SK-N-SH treated with all-trans-retinoic acid at 6 μM for 48 hours (cell line): ENCODE measurements around the gene TNS3.

Source experiments
- ATAC-seq: fragments of 200-7000 bp; cut with Tn5 transposase; 3 replicates; pipeline ENCODE4 v1.9.1; 2020; ENCODE audit warnings: mild to moderate bottlenecking, moderate library complexity
- ARNTL ChIP-seq: fragments of 450-650 bp; formaldehyde crosslinking; IDR thresholded peaks from 2 replicates; pipeline ENCODE4 v1.5.0; 2020; ENCODE audit warnings: low read depth, mild to moderate bottlenecking, moderate library complexity, borderline replicate concordance
- BACH2 ChIP-seq: fragments of 250-450 bp; sonication (Bioruptor Pico); IDR thresholded peaks from 2 replicates; pipeline ENCODE4 v1.9.0; 2021; ENCODE audit warnings: mild to moderate bottlenecking, borderline replicate concordance
- CSDC2 ChIP-seq: fragments of 250-450 bp; sonication (Bioruptor Pico); IDR thresholded peaks from 2 replicates; pipeline ENCODE4 v1.5.0; 2020; ENCODE audit warnings: mild to moderate bottlenecking, moderate library complexity
- GLIS3 ChIP-seq: fragments of 250-450 bp; sonication (Bioruptor Pico); IDR thresholded peaks from 2 replicates; pipeline ENCODE4 v1.5.0; 2020; ENCODE audit warnings: mild to moderate bottlenecking, moderate library complexity
- ISL1 ChIP-seq: fragments of 250-450 bp; sonication (Bioruptor Pico); IDR thresholded peaks from 2 replicates; pipeline ENCODE4 v2.1.2; 2022; ENCODE audit warnings: mild to moderate bottlenecking, moderate library complexity
- RARB ChIP-seq: fragments of 250-450 bp; sonication (Bioruptor Pico); IDR thresholded peaks from 2 replicates; pipeline ENCODE4 v1.8.0; 2021; ENCODE audit warnings: mild to moderate bottlenecking, moderate library complexity
- SNAI2 ChIP-seq: fragments of 250-450 bp; sonication (Bioruptor Pico); IDR thresholded peaks from 2 replicates; pipeline ENCODE4 v1.5.0; 2020; ENCODE audit warnings: mild to moderate bottlenecking, moderate library complexity
- TCF4 ChIP-seq: fragments of 250-450 bp; sonication (Bioruptor Pico); IDR thresholded peaks from 2 replicates; pipeline ENCODE4 v1.8.0; 2021; ENCODE audit warnings: mild to moderate bottlenecking, moderate library complexity, borderline replicate concordance
- TOX ChIP-seq: fragments of 250-450 bp; sonication (Bioruptor Pico); IDR thresholded peaks from 2 replicates; pipeline ENCODE4 v1.8.0; 2021; ENCODE audit warnings: mild to moderate bottlenecking, moderate library complexity, borderline replicate concordance
- ZC3H10 ChIP-seq: fragments of 250-450 bp; sonication (Bioruptor Pico); IDR thresholded peaks from 2 replicates; pipeline ENCODE4 v1.5.1; 2021; ENCODE audit warnings: mild to moderate bottlenecking, moderate library complexity
- ZFP30 ChIP-seq: fragments of 450-650 bp; formaldehyde crosslinking; IDR thresholded peaks from 2 replicates; pipeline ENCODE4 v1.5.0; 2022; ENCODE audit warnings: mild to moderate bottlenecking, moderate library complexity
- ZNF8 ChIP-seq: fragments of 450-650 bp; formaldehyde crosslinking; IDR thresholded peaks from 2 replicates; pipeline ENCODE4 v1.5.0; 2020; ENCODE audit warnings: mild to moderate bottlenecking, moderate library complexity
- TF ChIP-seq, protein P1 (sequence below): fragments of 250-450 bp; sonication (Bioruptor Pico); IDR thresholded peaks from 2 replicates; pipeline ENCODE4 v1.5.1; 2021; ENCODE audit warnings: mild to moderate bottlenecking, moderate library complexity
- TF ChIP-seq, protein P2 (sequence below): fragments of 250-450 bp; sonication (Bioruptor Pico); IDR thresholded peaks from 2 replicates; pipeline ENCODE4 v1.8.0; 2021; ENCODE audit warnings: low read depth, mild to moderate bottlenecking, moderate library complexity, borderline replicate concordance
- TF ChIP-seq, protein P3 (sequence below): fragments of 250-450 bp; sonication (Bioruptor Pico); IDR thresholded peaks from 2 replicates; pipeline ENCODE4 v1.8.0; 2020; ENCODE audit warnings: mild to moderate bottlenecking, moderate library complexity, borderline replicate concordance
- TF ChIP-seq, protein P4 (sequence below): fragments of 250-450 bp; sonication (Bioruptor Pico); IDR thresholded peaks from 2 replicates; pipeline ENCODE4 v1.5.1; 2020; ENCODE audit warnings: low read depth, mild to moderate bottlenecking, moderate library complexity

TNS3 gene

DNA sequence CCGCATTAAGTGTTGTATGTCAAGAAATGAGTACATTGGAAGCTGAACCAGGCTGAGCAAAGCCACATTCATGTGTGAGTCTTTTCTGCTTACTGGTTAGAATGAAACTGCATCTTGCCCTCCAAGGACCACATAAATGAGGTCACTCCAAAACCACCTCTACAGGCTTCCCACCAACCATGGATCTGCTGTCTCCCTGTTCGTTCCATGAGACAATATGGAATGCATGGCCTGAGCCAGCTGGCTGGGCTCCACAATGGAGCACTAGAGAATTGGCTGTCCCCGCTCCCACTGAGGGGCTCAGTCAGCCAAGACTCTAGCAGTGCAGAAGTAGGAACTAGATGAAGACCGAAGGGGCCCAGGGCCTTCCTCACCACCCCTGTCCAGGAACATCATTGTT, 120.8 kb downstream of the TNS3 start:
- peak; percentile 73 for ATAC-seq
- peak; percentile 10; the same call in 1 of the 2 replicates for TF ChIP-seq ISL1 (CRISPR knock-in tag)
- no peak for TF ChIP-seq RARB

DNA sequence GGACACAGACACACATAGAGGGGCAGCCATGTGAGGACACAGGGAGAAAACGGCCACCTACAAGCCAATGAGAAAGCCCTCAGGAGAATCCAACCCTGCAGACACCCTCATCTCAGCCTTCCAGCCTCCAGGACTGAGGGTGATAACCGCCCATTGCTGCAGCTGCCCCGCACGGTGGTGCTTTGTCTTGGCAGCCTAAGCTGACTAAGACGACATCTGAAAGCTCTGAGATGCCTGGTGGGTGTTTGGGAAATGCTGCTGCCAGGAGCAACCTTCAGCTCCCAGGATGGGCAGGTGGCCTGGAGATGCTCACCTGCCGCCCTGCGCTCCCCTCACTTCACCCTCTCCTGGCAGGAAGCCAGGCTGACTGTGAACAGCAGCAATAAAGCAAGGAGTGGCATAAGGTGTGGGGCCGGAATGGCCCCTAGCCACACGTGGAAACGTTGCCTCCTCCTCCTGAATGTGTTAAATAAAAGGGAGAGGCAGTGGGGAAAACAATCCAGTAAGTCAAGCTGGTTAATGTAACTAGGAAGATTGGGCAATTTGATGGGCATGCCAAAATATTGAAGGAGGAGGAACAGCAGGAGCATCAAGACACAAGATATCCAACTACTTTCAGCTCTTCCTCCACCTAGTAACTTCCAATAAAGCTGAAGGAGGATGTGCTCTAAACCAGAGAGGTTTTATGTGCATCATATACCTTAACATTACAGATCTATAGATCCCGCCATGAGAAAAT, 121.5 kb downstream of the TNS3 start:
- TF ChIP-seq CSDC2, result no peak
- no peak for TF ChIP-seq ZNF8 (CRISPR knock-in tag)
- TF ChIP-seq, protein P1, sequence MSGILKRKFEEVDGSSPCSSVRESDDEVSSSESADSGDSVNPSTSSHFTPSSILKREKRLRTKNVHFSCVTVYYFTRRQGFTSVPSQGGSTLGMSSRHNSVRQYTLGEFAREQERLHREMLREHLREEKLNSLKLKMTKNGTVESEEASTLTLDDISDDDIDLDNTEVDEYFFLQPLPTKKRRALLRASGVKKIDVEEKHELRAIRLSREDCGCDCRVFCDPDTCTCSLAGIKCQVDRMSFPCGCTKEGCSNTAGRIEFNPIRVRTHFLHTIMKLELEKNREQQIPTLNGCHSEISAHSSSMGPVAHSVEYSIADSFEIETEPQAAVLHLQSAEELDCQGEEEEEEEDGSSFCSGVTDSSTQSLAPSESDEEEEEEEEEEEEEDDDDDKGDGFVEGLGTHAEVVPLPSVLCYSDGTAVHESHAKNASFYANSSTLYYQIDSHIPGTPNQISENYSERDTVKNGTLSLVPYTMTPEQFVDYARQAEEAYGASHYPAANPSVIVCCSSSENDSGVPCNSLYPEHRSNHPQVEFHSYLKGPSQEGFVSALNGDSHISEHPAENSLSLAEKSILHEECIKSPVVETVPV (CRISPR knock-in tag), result no peak
- TF ChIP-seq ZC3H10 (CRISPR knock-in tag), result no peak
- TF ChIP-seq, protein P2, sequence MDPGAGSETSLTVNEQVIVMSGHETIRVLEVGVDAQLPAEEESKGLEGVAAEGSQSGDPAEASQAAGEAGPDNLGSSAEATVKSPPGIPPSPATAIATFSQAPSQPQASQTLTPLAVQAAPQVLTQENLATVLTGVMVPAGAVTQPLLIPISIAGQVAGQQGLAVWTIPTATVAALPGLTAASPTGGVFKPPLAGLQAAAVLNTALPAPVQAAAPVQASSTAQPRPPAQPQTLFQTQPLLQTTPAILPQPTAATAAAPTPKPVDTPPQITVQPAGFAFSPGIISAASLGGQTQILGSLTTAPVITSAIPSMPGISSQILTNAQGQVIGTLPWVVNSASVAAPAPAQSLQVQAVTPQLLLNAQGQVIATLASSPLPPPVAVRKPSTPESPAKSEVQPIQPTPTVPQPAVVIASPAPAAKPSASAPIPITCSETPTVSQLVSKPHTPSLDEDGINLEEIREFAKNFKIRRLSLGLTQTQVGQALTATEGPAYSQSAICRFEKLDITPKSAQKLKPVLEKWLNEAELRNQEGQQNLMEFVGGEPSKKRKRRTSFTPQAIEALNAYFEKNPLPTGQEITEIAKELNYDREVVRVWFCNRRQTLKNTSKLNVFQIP (CRISPR knock-in tag), result no peak
- no peak for ATAC-seq

DNA sequence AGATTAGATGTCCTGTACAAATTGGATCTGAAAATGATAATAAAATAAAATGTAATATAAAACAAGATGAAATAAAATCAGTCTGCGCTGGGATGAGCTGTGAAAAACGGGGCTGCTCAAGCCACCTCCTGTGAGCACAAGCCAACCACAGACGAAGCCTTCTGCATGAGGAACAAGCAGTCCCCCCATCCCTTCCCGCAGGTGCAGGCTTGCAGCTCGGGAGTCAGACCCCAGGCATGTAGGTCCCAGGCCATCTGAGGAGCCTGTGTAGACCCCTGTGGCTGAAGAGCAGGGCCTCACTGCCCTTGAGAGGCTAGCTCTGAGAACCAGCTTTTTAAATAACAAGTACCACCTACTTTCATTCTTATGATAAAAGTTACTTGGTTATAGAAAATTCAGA, 123.4 kb downstream of the TNS3 start:
- no peak for ATAC-seq
- TF ChIP-seq, protein P3, sequence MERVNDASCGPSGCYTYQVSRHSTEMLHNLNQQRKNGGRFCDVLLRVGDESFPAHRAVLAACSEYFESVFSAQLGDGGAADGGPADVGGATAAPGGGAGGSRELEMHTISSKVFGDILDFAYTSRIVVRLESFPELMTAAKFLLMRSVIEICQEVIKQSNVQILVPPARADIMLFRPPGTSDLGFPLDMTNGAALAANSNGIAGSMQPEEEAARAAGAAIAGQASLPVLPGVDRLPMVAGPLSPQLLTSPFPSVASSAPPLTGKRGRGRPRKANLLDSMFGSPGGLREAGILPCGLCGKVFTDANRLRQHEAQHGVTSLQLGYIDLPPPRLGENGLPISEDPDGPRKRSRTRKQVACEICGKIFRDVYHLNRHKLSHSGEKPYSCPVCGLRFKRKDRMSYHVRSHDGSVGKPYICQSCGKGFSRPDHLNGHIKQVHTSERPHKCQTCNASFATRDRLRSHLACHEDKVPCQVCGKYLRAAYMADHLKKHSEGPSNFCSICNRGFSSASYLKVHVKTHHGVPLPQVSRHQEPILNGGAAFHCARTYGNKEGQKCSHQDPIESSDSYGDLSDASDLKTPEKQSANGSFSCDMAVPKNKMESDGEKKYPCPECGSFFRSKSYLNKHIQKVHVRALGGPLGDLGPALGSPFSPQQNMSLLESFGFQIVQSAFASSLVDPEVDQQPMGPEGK (CRISPR knock-in tag), result no peak
- TF ChIP-seq, protein P1 (CRISPR knock-in tag), result no peak
- no peak for TF ChIP-seq ZFP30 (CRISPR knock-in tag)
- no peak for TF ChIP-seq TCF4 (CRISPR knock-in tag)
- TF ChIP-seq, protein P4, sequence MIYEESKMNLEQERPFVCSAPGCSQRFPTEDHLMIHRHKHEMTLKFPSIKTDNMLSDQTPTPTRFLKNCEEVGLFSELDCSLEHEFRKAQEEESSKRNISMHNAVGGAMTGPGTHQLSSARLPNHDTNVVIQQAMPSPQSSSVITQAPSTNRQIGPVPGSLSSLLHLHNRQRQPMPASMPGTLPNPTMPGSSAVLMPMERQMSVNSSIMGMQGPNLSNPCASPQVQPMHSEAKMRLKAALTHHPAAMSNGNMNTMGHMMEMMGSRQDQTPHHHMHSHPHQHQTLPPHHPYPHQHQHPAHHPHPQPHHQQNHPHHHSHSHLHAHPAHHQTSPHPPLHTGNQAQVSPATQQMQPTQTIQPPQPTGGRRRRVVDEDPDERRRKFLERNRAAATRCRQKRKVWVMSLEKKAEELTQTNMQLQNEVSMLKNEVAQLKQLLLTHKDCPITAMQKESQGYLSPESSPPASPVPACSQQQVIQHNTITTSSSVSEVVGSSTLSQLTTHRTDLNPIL (CRISPR knock-in tag), result no peak
- no peak for TF ChIP-seq BACH2 (CRISPR knock-in tag)
- no peak for TF ChIP-seq GLIS3 (CRISPR knock-in tag)
- TF ChIP-seq RARB, result no peak
- TF ChIP-seq, protein P2 (CRISPR knock-in tag), result no peak
- TF ChIP-seq TOX, result no peak
- no peak for TF ChIP-seq ARNTL (CRISPR knock-in tag)
- TF ChIP-seq ISL1 (CRISPR knock-in tag), result no peak
- TF ChIP-seq CSDC2, result no peak
- TF ChIP-seq SNAI2, result no peak

DNA sequence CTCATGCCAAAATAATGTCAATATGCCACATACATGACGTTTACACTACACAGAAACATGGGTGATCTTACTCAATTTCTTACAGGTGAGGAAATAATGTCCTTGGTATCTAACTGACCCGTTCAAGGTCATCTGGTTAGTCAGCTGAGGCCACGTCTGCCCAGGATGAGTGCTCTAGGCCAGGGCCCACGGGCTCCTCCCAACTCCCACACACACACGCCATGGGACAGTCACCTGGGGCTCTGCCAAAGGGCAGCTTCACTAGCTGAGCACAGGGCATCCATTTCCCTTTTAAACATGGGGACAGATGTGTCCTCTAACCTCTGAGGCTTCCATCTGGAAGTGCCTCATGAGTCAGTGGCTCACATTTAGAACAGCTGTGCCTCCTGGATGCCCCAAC, 123.9 kb downstream of the TNS3 start:
- ATAC-seq, result peak; percentile 5; the same call in 2 of the 3 replicates
- no peak for TF ChIP-seq BACH2 (CRISPR knock-in tag)
- no peak for TF ChIP-seq RARB
- no peak for TF ChIP-seq ARNTL (CRISPR knock-in tag)
- TF ChIP-seq ZC3H10 (CRISPR knock-in tag), result no peak
